Mucosa of gallbladder (tissue), 1 donor: ENCODE data around the gene IGIP. TPM values are rescaled to one million over a fixed set of nuclear protein-coding genes. Genes with fewer than 3 reads are reported as not detected.

ENCODE experiments used
- DNase-seq: peaks from one replicate; pipeline ENCODE4 v3.0.0-alpha.2; 2020; ENCODE audit warnings: low spot score
- total RNA-seq: library from RNA; stranded (reverse); gene quantifications from one replicate; pipeline ENCODE4 v1.2.1, GENCODE V29; 2021
- donor health status: DM: no; HTN: no; CAD: no.

IGIP gene
- total RNA-seq, 1 donor from 2014 or later: 17.6 TPM

DNA sequence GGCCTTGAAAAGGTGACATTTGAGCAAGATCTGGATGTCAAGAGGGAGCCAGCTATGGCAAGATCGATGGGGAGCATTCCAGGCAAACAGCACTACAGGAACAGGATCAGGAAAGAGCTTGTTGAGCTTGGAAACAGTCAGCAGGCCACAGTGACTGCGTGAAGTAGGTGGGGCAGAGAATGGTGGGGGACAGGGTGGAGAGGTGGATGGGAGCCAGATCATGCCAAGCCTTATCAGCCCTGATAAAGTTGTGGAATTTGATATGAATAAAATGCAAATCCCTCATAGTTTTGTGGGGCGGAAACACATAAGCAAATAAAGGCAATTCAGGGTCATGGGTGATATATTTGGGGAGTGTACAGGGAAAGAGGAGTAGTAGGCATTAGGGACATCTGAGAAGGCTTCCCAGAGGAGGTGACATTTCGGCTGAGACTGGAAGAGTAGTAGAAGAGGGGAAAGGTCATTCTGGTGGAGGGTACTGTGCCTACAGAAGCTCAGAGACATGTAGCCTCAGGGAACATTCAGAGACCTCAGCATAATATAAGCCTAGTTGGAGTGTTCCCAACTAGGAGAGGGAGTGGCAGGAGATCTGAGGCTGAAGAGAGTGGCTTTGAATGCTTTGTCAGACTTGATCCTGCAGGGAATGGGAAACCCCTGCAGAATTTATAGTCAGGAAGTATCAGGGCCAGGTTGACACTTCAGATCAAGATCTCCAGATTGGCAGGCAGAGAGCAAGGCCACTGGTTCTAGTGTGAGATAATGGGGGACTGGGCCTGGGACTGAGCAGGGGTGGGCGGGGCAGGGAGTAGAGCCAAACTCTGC lies 39.6 kb downstream of the IGIP start:
- peak; percentile 86 for DNase-seq

DNA sequence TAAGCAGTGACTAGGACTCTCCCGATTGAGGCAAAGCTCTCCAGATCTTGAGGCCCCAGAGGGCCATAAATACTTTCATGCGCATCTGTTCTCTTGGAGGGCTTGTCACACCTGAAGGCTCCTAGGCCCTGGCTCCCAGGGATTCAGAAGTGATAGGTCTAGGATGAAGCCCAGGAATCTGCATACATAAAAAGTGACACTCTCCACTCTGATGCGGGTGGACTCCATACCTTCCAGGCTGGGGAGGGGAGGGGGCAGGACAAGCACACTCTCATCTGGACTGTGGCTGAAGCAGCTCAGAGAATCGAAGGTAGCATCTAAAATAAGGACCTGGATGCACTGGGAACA lies 40.2 kb downstream of the IGIP start:
- DNase-seq: no peak

GRCh38 chr5:140166911-140167310 lies 41.2 kb downstream of the IGIP start:
- no peak for DNase-seq

DNA sequence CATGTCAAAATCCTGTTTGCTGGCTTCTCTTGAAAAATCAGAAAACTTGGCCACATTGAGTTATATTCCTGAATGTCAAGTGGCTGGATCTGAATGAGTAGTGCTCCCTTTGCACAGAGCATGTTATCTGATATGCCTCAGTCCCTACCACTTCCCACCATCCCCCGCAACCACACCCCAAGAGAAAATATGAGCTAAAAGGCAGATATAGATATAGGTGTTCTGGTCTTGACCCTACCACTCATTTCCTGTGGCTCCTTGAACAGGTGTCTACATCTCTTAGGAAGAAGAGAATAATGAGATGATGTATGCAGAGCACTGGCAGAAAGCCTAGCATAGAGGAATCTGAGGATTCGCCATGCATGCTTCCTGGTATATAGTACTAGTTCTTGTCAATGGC lies 42.6 kb downstream of the IGIP start:
- no peak for DNase-seq

DNA sequence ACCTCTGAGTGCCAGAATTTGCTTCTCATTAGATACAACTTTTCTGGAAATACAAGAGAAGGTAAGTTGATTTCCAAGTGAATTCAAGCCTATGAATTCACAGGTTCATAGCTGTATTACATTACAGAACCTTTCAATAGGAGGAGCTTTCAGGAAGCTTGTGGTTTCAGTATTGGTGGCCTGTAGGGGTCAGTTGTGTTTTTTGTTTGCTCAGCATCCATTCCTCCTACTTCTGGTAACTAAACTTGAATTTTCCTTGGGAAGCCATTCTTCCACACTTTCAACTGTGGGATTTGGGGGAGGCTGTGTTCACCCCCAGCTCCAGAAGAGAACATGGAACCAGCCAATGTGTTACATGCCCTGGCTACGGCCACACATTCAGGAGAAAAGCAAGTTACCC lies 43.7 kb downstream of the IGIP start:
- DNase-seq: no peak

- no peak for DNase-seq
These were observed 46.7 kb downstream of the IGIP start for GRCh38 chr5:140172483-140172882.

GRCh38 chr5:140174014-140174413 lies 48.3 kb downstream of the IGIP start:
- no peak for DNase-seq

- peak; percentile 98 for DNase-seq
These were observed 49.0 kb downstream of the IGIP start, which contains the start of gene CYSTM1 for GRCh38 chr5:140174465-140175366. Gene CYSTM1, plus strand, starts transcription at chr5:140175188. Its CDS starts 19,278 bp downstream, at chr5:140194466.

- DNase-seq: peak; percentile 69
These were observed 49.8 kb downstream of the IGIP start for GRCh38 chr5:140175367-140176030.

DNA sequence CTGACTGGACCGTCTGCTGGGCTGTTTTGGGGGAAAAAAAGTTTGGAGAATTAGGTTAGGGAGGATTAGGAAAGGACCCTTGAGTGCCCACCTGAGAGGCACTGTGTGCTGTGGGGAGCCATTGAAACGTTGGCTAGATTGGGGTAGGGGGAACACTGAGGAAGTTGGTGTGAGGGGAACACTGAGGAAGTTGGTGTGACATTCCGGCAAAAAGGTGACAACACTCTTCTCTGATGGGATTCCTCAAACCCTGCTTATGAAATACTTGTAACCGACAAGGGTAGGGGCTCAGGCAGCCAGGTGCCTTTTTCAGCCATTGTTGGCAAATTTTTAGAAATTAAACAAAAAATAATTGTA lies 50.3 kb downstream of the IGIP start:
- DNase-seq: no peak

DNA sequence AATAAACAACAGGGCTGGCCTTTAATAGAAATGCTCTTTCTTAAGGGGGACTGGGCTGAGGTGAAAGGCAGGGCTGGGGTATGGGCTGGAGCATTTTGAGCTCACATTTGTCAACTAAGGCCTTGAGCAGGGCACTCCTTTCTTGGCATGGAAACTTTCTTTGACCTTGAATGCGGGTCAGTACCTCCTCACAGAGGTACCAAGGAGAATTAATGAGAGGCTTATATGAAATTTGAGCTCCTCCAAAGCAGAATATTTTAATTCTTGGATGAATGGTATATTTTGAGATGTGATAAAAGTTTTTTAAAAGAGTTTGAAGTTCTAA lies 52.3 kb downstream of the IGIP start:
- no peak for DNase-seq

DNA sequence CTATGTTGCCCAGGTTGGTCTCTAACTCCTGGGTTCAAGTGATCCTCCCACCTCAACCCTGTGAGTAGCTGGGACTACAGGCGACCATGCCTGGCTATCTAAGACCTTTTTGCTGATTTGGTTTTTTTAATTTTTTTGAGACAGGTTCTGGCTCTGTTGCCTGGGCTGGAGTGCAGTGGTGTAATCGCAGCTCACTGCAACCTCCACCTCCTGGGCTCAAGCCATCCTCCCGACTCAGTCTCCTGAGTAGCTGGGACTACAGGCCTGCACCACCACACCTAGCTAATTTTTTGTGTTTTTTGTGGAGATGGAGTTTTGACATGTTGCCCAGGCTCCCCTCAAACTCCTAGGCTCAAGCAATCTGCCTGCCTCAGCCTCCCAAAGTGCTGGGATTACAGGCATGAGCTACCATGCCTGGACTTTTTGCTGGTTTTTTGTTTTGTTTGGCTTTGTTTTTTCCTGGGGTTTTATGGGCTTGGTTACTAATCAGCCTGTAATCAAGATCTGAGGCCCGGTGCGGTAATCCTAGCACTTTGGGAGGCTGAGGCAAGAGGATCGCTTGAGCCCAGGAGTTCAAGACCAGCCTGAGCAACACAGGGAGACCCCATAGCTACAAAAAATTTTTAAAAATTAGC lies 52.9 kb downstream of the IGIP start:
- DNase-seq: no peak

Other genes starting within 250 kb of the IGIP start
- gene NRG2, start 82.6 kb upstream of the IGIP start, total RNA-seq: 14.5 TPM
- gene PURA, start 11.8 kb upstream of the IGIP start, total RNA-seq: 39.4 TPM
- gene CYSTM1, start 49.3 kb downstream of the IGIP start, total RNA-seq: 382 TPM
- gene PFDN1, start 177.2 kb downstream of the IGIP start, total RNA-seq: 41.8 TPM
- gene HBEGF, start 220.7 kb downstream of the IGIP start, total RNA-seq: 21.2 TPM
- 0.86 TPM for gene SLC4A9, start 234.3 kb downstream of the IGIP start, total RNA-seq